Dedifferentiated amniotic fluid mesenchymal stem cell (primary cell): ENCODE data around the gene GLT8D2.

Experiments
- DNase-seq: peaks from one replicate; pipeline ENCODE4 v3.0.0-alpha.2; 2016; ENCODE audit errors: extremely low spot score

Gene GLT8D2, protein sequence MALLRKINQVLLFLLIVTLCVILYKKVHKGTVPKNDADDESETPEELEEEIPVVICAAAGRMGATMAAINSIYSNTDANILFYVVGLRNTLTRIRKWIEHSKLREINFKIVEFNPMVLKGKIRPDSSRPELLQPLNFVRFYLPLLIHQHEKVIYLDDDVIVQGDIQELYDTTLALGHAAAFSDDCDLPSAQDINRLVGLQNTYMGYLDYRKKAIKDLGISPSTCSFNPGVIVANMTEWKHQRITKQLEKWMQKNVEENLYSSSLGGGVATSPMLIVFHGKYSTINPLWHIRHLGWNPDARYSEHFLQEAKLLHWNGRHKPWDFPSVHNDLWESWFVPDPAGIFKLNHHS

DNA sequence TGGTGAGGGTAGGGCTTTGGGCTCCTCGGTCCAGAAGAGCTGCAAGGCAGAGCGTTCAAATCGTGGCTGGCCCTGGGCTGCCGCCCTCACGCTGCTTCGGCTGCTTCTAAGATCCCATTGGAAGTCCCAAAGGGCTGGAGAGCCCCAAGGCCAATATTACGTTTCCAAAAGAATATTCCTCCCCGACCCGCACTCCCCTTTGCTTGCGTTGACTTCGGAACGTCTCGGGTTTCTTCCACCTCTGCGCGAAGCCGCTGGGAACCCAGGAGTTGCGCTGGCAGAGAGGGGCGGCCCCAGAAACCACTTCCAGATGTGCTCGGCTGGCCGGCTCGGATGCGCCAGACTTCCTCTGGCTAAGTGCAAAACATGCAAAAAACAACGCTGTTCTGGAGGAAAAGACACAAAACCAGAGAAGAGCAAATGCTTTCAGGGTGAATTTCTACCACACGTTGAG, at the start of gene GLT8D2:
Gene GLT8D2 (minus strand): TSS at position 285 of the 454 bp plus-strand sequence. CDS start 30,539 bp downstream, outside the sequence.
- DNase-seq, result peak; percentile 91

DNA sequence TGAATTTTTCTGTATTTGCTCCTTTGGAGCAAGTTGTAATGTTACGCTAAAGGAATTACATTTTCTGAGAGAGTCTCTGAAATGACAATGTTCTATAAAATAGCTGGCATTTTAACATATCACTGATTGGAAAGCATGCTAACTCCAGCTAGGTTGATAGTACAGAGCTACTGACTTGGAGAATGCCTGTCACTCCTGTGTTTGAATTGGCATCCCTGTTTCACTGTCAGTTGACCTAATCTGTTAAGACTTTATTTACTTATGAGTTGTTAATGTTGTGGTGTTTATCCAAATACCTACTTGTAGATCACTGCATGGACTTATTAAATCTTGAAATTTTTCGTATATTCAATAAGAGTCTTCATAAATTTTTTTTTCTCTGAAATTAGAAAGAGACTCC, 48.0 kb upstream of the GLT8D2 start:
- no peak for DNase-seq

DNA sequence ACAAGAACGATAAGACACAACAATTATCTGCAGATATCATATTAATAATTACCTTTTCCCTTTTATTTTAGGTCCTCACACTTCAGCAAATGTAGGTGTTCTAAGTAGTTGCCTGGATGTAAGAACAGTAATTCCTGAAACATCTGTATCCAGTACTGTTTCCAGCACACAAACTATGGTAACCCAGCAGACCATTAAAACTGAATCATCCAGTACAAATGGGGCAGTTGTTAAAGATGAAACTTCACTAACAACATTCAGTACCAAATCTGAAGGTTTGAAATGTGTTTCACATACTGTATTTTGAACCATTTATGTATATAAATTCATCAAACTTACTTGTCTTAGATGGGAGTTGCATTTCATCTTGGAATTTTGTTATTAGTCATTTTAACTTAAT, 45.3 kb upstream of the GLT8D2 start:
- DNase-seq, result no peak

DNA sequence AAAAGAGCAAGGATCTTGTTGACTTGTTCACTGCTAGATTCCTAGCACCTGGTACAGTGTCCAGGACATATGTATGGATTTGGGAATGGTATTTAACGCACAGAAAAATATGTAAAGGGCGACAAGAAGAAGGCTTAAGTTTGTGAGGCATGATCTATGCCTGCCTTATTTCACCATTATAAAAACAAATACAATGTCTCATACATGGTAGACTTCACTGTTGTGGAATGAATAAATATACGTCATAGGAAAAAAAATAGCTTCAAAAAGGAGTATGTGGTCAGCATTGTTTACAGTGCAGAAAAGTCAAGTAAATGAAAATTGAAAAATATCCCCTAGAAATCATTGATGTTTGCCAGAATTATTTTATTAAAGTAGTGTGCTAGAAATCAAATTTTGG, 44.3 kb upstream of the GLT8D2 start:
- peak; percentile 68 for DNase-seq

DNA sequence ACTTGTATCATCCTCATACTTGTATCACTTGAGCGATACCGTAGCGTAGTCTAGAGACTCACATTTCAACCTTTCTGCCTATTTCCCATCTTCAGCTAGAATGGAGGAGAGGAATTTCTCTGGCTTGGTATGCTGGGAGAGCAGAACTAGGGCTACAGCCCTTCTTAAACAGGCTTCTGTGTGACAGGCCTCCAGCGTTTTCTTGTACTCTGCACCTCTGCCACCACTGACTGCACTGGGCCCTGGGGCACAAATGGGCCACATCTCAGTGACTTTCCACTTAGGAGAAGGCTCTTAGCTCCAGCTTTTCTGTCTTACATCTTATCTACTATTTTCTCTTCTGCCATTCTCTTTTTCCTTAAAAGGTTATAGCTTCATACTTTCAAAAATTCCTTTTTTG, 41.1 kb upstream of the GLT8D2 start:
- no peak for DNase-seq

DNA sequence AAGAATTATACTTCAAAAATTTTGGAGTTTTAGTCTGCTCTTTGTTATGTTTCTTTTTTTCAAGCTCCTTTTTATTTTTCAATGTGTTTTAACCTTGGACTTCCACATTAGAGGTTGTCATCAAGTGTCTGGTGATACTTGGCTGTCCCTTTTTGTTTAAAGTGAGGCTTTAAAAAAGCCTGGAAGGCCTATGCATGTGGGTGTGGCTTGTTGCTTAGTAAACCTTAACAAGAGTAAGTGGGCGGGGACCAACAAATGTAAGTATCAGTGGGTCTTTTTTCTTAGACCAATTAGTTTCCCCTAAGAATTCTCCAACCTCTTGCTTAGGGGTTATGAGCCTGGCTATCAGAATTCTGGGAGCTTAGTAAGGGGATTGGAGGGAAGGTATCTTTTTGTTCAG, 40.7 kb upstream of the GLT8D2 start:
- no peak for DNase-seq

DNA sequence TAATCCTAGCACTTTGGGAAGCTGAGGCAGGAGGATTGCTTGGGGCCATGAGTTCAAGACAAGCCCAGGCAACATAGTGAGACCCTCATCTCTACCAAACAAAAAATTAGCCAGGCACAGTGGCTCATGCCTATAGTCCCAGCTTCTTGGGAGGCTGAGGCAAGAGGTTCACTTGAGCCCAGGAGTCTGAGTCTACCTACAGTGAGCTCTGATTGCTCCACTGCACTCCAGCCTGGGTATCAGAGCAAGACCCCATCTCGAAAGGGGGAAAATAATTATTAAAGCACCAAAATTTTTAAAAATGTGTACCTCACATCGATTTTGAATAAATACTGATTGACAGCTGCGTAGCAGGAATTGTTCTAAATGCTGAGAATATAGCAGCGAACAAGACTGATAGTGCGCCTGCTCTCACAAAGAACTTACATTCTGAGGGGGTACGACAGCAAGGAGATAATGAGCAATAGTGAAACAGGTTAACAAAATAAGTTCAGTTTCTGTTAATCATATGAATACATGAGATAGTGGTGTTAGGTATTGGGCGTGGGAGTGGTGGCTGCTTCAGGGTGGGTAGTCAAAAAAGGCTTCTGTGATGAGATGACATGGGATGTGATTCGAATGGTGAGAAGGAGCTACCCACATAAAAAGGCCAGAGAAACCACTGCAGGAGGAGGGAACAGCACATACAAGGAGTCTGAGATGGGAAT, 33.9 kb upstream of the GLT8D2 start:
- DNase-seq, result no peak

DNA sequence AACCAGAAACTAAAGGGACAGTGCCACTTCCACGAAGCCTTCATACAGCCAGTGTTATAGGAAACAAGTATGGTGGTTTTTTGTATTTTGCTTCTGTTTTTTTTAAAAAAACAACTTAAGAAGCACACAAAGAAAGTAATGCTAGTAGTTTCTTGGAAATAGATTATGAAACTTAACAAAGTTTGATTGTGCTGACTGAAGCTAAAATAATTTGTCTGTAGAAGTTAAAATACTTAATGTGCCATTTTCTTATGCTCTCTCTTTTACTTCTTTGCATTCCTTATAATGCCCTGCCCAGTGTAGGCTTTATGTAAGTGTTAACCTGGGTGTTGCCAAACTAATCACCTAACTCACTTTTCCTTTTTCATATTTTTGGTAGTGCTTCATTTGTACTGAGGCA, 30.8 kb upstream of the GLT8D2 start:
- no peak for DNase-seq

DNA sequence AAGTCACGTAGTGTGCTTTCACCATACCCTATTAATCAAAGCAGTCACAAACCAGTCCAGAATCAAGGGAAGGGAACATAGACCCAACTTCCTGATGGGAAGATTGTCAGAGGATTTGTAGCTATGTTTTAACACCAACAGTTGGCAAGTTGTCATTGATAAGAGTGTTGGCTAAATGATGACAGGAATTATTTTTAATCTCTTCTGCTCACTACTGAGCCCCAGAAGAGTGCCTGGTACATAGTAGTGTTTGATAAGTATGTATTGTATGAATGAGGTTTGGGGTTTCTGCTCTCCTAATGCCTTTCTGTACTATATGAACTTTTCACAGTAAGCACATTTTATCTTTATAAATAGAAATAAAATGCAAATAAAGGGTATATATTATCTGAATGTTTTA, 29.0 kb upstream of the GLT8D2 start:
- no peak for DNase-seq

DNA sequence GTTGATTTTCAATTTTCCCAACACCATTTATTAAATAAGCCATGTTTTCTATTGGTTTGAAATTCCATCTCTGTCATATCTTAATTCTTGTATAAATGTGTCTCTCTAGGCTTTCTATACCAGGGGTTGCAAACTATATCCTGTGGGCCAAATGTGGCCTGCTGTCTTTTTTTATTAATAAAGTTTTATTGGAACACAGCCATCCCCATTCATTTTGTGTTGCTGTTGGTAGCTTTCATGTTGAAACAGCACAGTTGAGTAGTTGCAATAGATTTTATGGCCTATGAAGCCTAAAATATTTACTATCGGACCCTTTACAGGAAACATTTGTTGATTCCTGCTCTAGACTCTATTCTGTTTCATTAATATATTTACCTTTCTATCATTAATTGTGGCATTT, 23.7 kb upstream of the GLT8D2 start:
- DNase-seq, result no peak

DNA sequence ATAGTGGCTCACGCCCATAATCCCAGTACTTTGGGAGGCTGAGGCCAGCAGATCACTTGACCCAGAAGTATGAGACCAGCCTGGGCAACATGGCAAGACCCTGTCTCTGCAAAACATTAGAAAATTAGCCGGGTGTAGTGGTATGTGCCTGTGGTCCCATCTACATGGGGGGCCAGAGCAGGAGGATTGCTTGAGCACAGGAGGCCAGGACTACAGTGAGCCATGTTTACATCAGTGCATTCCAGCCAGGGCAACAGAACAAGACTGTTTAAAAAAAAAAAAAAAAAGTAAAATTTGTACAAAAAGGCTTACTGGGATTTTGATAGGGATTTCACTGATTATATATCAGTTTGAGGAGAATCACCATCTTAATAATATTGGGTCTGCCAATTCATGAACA, 22.1 kb upstream of the GLT8D2 start:
- DNase-seq, result no peak

DNA sequence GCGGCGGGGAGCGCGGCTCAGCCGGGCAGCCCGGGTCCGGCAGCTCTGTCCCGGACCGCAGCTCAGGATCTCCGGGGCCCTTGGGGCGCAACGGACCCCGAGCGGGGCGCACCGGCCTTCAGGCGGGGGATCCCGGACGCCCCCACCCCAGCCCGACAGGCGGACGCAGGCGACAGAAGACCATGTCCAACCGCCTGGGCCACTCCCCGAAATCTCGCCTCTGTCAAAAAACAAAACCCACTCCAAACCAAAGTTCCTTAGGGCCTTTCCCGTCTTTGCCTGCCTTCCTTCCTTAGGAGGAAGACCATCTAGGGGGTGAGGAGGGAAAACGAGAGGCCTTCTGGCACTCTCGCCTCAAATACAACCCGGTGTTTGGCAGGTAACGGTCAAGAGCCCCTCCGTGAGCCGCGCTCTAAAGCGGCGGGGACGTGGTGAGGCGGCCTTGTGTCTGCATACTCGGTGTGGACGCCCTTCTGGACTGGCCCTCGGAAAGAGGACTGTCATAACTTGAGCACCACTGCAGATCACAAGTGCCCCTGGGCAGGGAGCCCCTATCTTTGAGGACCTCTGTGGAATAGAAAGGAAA, 14.9 kb upstream of the GLT8D2 start:
- DNase-seq, result no peak

DNA sequence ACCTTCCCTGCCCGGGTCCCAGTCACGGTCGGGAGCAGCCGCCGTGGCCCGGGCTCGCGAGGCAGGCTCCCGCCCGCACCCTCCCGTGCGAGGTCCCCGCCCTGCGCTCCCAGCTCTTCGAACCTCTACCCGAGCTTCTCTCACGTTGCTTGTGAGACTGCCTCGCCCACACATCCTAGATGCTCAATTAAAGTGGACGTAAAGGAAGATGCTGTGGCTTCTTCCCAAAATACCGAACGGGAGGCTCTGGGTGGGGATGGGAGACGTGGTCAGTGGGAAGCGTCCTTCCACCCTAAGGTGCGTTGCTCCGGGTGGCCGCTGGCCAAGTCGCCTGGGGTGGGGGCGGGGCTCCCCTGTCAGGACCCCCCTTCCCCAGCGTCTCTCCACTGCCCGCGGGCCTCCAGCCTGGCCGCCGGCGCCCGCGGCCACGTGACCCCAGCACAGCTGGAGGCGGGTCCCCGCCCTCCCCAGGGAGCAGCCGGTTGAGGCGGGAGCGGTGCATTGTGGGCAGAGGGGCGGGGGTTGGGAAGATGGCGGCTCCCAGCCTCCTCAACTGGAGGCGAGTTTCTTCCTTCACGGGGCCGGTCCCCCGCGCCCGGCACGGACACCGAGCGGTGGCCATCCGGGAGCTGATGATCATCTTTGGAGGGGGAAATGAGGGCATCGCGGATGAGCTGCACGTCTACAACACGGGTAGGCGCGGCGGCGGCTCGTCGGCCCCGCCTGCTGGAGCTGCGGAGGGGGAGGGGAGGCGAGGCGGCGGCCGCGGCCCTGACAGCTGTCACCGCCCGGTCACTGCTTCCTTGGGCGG, 14.2 kb upstream of the GLT8D2 start, which contains the start of gene HCFC2:
Gene HCFC2 (plus strand): TSS at position 501 of the 811 bp plus-strand sequence. CDS start 30 bp downstream, at position 531.
- DNase-seq, result peak; percentile 85

DNA sequence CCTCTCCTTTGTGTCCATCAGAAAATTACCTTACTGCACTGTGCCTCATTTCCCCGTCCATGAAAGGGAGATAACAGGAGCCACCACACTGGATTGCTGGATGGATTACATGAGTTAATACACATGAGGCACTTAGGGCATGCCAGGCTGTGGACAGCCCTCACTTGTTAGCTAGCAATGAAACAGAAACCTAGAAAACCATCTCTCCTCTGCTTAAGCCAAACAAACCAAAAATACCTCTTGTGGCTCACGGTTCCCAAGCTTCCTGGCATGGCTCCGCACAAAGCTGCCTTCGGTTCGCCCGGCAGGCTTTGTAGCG, 13.7 kb upstream of the GLT8D2 start:
- DNase-seq, result peak; percentile 49

DNA sequence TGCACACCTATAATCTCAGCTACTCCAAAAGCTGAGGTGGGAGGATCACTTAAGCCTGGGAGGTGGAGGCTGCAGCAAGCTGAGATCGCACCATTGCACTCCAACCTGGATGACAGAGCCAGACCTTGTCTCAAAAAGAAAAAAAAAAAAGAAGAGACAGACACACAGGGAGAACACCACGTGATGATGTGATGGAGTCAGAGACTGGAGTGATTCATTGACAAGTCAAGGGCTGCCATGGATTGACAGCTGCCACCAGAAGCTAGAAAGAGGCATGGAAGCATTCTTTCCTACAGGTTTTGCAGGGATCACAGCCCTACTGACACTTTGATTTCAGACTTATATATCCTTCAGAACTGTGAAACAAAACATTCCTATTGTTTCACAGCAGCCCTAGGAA, 10.8 kb upstream of the GLT8D2 start:
- no peak for DNase-seq

DNA sequence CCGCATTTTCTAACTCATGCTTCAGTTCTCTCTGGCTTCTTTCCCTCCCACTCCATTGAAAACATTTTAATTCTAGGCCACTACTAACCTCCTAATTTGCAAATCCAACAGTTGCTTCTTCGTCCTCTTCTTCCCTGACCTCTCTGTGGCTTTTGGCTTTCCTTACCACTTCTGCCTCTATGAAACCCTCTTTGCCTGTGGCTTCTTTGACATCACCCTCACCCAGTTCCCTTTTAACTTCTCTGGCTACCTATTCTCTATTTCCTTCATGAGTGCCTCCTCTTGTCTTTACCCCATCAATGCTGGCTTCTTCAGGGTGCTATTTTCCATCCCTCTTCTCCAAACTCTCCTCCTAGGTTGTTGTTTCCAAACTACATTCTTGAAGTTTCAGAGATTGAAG, 10.0 kb upstream of the GLT8D2 start:
- no peak for DNase-seq

DNA sequence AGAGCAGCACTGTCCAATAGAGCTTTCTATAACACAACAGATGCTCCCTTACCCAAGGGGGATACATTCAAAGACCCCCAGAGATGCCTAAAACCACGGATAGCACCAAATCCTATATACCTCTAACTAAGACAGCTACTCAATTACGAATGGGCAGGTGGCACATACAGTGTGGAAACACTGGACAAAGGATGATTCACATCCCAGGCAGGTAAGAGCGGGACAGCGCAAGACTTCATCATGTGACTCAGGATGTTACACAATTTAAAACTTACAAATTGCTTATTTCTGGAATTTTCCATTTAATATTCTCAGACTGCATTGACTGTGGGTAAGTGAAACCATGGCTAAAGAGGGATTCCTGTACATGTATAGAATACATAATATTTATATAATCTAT, 8.8 kb upstream of the GLT8D2 start:
- no peak for DNase-seq

DNA sequence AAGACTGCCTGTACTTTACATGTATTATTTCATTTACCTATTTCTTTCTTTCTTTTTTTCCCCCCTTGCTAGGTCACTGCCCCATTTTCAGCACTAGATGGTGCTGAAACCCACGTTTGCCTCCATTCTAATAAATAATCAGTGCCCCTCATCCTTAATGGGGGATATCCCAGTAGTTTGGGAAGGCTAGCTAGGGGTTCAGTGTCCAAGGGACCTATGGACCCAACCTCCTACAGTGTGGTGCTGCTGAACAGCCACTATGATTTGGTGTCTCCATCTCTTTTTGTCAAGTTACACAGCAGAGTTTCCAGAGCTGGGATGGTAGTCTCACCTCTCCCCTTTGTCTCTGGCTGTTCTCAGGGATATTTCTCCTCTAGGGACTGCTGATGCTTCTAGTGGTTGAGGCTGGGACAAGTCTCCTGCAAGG, 7.8 kb upstream of the GLT8D2 start:
- DNase-seq, result no peak

DNA sequence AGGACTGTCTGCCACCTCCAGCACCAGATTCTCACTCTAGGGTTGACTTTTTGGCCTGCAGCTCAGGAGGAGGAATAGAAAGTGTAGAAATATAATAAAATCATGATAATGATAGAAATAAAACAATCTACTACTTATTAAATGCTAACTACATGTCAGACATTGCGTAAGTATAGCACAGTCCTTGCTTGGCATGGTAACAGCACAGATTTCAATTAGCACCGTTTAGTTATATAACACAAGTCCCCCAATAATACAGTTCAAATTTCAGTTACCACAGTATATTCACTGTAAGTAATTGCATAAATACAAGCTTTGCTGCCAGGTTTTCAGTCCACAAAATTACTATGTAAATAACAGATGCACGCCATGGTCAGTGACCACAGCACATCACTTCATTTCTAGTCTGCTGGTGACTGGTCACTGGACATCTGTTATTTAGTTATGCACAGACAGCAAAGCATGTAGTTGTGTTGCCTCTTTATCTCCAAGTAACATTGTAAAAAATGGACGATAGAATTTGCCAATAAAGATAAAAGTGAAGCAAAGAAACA, 6.5 kb upstream of the GLT8D2 start:
- no peak for DNase-seq

DNA sequence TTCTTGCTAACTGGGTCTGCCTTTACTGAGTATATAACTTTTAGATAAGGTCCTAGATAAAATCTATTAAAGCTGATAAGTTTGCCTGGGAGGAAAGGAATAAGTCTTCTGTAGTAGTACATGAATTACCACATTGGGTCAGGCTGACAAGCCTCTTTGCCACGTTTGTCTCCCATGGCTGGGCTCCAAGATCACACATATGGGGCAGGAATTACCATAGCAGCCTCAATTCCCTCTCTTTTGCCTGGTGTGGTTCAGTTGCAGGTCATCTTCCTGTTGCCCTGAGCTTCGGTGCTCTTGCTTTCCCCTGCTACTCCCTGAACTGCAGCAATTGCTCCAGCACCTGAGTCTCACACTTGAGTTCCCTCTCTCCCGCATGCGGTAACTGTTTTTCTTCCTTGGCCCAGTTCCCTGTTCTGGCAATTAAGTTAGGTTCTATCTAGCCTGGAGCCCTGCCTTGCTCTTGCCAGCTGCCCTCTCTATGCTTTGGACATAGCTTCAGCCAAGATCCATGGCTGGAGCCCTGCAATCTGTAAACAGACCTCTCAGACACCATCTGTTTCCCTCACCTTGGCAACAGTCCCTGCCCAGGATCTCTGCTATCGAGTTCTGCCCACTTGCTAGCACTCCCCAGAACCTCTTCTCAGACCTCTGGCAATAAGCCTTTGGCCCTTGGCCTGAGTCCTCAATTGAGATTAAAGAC, 5.8 kb upstream of the GLT8D2 start:
- DNase-seq, result no peak

DNA sequence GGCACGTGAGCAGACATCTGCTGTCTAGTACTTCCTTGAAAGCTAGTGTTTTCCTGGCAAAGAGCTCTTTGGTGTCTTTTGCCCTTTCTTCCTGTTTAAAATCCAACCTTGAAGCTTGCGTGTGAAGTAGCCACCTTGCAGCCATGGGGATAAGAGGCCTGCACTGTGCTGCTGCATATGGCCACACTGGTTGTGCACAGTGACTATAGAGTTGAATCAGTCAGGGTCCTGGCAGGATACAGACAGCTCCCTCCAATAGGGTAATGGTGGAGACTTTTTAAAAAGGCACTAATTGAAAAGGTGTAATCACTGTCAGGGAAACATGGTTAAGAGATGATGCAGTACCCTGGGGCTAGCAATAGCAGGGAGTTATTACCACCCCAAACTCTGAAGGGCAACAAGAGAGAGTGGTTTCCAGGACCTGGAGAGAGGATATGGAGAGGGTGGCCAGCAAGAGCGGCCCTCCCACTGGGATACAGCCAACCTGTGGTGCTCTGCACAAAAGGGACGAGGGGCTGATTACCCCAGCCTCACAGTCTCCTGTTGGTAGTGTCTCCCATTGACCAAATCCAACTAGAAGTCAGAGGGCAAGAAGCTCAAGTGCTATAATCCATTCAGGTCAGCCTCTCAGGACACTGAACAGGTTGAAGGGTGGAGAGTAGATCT, 4.8 kb upstream of the GLT8D2 start:
- no peak for DNase-seq
